NCI-H345 treated with DMSO at 0.1 percent for 48 hours (cell line): ENCODE measurements around the gene SHISA2.

Source experiments
- DNase-seq: peaks from one replicate; lab custom pipeline; 2025; ENCODE audit not compliant: unreplicated experiment; lab: John Stamatoyannopoulos, UW

Gene SHISA2

DNA sequence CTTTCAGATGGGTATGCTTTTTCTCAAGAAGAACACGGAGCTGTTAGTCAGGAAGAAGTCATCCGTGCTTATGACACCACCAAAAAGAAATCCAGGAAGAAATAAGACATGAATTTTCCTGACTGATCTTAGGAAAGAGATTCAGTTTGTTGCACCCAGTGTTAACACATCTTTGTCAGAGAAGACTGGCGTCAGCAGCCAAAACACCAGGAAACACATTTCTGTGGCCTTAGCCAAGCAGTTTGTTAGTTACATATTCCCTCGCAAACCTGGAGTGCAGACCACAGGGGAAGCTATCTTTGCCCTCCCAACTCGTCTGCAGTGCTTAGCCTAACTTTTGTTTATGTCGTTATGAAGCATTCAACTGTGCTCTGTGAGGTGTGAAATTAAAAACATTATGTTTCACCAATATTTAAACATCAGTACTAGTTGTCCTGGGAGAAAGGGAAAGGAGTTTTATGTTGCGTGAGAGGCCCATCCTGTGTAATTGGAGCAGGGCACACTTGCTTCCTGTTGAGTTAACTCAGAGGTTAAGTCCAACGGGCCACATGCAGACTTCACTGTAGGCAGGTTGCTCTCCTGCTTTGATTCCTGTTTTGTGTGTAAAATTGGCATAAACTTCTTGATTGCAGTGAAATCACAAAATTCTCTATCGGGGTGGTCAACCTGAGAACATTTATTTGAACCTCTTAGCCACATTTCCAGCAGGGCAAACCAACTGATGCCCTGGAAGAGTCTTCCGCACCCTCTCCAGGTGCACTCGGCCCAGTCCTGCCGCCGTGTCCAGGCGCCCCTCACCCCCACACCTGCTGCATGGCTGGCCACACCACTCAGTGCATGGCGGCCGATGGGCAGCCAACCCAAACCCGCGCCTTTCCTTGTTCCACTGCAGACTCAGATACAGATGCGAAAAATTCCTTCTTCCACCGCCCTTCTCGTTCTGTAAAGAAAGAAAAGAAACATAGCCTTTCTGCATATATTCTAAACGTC, 31.6 kb downstream of the SHISA2 start:
- no peak for DNase-seq

DNA sequence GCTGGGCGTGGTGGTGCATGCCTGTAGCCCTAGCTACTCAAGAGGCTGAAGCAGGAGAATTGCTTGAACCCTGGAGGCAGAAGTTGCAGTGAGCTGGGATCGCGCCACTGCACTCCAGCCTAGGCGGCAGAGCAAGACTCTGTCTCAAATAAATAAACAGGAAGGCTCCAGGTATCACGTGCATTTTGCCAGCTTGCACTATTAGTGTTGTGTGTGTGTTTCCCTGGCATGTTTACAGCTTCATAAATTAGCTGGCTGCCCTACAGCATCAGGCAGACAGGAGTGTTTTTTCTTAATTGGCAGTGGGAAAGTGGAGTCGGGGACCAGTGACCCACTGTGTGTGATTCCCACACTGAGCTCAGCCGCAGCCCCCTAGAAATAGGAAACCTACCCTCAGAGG, 32.6 kb downstream of the SHISA2 start:
- DNase-seq = no peak

- no peak for DNase-seq
Measured at GRCh38 chr13:26017932-26018665, 33.7 kb downstream of the SHISA2 start.

GRCh38 chr13:26017196-26017921, 34.5 kb downstream of the SHISA2 start:
- DNase-seq = peak; percentile 2

- no peak for DNase-seq
Measured at GRCh38 chr13:26016189-26016588, 35.6 kb downstream of the SHISA2 start.

- DNase-seq = no peak
Measured at GRCh38 chr13:26015271-26016125, 36.3 kb downstream of the SHISA2 start.

DNA sequence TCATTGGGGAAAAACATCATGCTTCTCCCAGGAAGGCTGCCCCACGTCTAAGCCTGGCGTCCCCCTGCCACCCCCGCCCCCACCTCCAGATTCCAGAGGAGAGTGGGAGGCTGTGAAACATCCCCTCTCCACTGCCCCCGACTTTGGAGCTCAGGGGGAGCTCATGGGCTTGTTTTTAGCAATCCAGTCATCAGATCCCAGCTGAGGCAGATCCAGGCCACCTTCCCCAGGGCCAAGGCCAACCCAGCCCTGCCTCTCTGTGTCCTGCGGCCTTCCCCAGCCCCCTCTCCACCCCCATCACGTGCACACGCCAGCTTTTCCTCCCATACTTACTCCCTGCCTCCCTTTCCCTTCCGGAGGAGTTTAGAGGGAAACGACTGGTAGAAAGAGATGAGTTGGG, 38.8 kb downstream of the SHISA2 start:
- no peak for DNase-seq

DNA sequence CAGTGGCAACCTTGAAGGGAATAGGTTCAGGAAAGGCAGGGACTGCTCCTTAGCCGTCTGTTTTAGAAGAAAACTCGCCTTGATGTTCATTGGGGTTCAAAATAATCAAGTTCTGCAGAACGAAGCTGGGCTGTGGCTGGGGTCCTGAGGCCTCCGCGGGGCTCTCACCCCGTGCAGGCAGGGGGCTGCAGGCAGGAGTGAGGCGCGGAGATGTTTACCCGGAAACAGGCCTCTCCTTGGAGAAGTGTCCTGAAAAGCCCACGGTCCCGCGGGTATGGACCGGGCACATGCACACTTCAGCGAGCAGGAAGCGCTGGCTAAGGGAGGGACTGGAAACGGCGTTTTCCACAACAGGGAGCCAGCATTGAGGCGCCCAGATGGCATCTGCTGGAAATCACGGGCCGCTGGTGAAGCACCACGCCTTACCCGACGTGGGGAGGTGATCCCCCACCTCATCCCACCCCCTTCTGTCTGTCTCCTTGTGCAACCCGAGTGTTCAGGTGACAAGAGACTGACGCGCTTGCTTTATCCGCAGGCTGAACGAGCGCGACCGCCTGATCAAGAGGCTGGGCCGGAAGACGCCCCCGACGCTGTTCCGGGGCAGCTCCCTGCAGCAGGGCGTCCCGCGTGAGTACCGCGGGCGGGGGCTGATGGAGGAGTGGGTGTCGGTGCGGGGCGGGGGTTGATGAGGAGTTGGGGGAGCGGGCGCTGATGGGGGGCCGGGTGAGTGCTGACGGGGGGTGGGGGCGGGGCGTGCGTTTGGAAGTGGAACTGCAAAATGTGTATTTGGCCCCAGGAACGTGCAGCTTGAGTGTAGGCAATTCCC, 39.6 kb downstream of the SHISA2 start:
- DNase-seq = no peak

DNA sequence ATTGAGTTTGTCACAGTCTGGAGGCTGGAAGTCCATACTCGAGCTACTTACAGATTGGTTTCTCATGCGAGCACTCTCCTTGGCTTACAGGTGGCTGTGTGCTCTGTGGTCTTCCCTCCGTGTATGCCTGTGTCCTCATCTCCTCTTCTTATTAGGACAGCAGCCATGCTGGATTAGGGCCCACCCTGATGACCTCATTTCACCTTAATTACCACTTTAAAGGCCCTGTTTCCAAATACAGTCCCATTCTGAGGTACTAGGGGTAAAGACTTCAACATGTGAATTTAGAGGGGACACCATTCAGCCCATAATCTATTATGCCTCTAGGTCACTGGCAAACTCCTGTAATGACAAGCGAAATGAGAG, 40.6 kb downstream of the SHISA2 start:
- DNase-seq = no peak

DNA sequence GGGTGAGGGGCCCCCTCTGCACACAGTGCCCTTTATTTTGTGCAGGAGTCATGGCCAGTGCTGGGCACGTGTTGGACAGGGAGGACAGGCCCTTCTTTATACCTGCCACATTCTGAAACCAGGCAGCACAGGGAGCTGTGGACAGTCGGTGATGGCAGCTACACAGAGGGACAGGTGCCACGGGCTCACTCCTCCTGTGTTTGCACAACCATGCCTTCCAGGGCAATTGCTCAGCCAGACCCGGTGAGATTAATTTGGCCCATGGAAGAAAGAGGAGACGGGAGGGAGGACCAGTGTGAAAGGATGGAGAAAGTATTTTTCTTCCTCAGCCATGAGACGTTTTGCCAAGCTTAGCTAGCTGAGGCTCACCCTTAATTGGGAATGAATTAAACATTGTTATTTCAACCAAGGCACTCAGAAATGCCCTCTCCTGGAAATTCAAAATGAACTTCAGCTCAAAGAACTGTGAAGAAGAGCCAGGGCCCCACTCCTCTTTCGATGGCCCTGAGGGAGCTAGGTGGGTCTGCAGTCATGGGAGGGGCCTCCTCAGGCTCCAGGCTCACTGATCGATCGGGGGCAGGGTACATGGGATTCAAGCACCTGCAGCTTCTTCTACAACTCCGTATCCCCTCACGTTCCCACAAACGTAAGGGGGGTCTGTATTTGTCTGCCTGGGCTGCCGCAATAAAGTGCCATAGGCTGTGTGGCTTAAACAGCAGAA, 41.2 kb downstream of the SHISA2 start:
- no peak for DNase-seq

DNA sequence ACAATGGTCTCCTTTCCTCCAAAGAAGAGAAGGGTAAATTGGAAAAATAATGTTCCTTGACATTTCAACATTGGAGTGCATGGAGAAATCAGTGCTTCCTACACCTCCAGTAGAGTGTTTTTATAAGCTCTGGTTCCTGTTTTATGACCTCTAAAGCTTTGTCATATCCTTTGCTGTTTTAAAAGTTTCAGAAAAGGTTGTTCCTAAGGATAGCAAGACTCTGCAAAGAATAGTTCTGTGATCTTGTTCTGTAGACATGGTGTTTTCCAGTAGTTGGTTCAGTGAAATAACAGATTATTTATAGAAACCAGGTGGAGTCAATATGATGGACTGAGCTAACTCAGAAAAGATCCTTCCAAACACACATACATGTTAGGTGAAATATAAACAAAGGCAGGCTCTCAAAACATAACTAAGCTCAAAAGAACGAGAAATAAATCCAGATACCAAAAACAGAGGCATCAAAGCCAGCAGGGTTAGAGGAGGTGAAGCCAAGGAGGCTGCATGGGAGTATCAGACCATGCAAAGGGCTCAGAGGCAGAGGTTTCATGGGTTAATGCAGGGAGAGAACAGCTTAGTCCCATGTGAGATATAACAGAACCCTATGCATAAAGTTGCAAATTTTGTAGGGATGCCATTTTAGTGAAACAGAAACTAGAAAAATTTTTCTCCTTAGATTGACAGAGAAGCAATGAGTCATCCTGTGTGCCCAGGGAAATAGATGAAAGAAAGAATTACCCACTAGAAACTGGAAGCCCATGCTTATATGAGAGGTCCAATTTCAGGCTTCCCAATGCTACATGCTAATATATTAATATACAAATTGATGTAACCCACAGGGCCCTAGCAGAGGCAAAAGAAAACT, 44.3 kb downstream of the SHISA2 start:
- no peak for DNase-seq
